Rectal smooth muscle tissue (tissue), 1 donor: ENCODE results near the gene PTBP2.
A peak's percentile ranks its signal among the peaks of the same experiment; 100 is the strongest.

Source experiments
- H3K27ac ChIP-seq: one replicate; pipeline ENCODE4 v1.7.0; 2013; ENCODE audit warnings: low read depth, low read length, inconsistent platforms
- H3K27me3 ChIP-seq: one replicate; pipeline ENCODE4 v1.7.0; 2013; ENCODE audit warnings: low read length; ENCODE audit not compliant: control insufficient read depth, insufficient read depth
- H3K36me3 ChIP-seq: one replicate; pipeline ENCODE4 v1.7.0; 2013; ENCODE audit warnings: low read length; ENCODE audit not compliant: control insufficient read depth, insufficient read depth
- H3K4me1 ChIP-seq: one replicate; pipeline ENCODE4 v1.7.0; 2013; ENCODE audit warnings: low read length; ENCODE audit not compliant: control insufficient read depth, insufficient read depth
- H3K4me3 ChIP-seq: one replicate; pipeline ENCODE4 v1.7.0; 2013; ENCODE audit warnings: low read length
- H3K9ac ChIP-seq: one replicate; pipeline ENCODE4 v1.7.0; 2013; ENCODE audit warnings: low read length

The PTBP2 gene, protein sequence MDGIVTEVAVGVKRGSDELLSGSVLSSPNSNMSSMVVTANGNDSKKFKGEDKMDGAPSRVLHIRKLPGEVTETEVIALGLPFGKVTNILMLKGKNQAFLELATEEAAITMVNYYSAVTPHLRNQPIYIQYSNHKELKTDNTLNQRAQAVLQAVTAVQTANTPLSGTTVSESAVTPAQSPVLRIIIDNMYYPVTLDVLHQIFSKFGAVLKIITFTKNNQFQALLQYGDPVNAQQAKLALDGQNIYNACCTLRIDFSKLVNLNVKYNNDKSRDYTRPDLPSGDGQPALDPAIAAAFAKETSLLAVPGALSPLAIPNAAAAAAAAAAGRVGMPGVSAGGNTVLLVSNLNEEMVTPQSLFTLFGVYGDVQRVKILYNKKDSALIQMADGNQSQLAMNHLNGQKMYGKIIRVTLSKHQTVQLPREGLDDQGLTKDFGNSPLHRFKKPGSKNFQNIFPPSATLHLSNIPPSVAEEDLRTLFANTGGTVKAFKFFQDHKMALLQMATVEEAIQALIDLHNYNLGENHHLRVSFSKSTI

DNA sequence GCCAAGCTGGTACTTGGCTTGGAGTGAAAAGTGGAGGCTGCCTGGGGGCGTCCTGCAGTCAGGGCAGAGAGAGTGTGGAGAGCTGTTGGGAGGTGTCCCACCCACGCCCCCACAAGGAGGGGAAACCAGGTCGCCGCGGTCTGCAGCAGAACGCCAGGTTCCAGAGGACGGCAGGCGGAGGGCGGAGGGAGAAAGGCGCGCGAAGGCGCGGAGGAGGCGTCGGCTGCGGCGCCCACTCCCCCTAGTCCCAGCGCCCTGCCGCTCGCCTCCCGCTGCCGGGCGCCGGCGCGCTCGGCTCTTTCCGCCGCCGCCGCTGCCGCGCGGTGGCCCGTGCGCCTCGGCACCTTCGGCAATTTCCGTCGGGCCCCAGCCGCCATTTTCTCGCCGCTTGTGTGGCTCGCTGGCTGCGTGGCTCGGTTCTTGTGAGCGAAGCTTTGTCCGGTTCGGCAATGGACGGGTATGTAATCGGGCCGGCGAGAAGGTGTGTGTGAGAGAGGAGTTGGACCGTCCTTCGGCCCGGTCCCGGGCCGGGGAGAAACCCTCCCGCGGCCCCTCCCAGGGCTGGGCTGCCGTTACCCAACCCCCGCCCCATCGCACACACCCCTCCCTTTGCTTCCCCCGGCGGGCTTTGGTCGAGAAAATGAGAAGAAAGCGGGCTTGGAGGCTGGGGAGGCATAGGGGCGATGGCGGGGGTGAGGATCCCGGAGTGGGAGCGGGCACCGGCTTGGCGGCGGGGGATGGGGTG, at the start of gene PTBP2:
Gene PTBP2, plus strand, starts transcription at position 369 of the 745 bp plus-strand sequence. Its CDS starts 81 bp downstream, at position 450.
- peak within 1 kb of the TSS; percentile 98 for H3K4me3 ChIP-seq
- H3K4me1 ChIP-seq, result peaks cover 10% of the 10 kb centered on the region
- peak within 1 kb of the TSS; percentile 99 for H3K27ac ChIP-seq
- peak within 1 kb of the TSS; percentile 97 for H3K9ac ChIP-seq
- H3K36me3 ChIP-seq, result peaks cover 3% of the 10 kb centered on the region
- H3K27me3 ChIP-seq, result no peaks in the 10 kb centered on the region

DNA sequence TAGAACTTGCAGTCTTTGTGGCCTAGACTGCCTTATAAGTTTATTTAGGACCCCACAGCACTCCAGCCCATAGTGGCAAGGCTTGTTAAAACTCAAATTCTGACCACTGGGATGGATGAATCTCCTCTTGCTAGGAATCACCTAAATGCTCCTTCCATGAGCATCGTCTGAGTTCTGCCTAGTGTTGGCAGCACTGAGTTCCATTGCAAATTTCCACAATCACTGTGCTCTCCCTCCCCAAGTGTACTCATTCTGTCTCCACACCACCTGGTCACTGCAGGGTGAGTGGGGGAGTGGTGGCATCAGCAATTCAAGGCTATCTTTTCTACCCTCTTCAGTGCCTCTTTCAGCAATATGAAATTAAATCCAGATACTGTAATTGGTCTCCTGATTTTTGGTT, 46.7 kb upstream of the PTBP2 start:
- no peaks in the 10 kb centered on the region for H3K4me1 ChIP-seq
- H3K27me3 ChIP-seq, result no peaks in the 10 kb centered on the region
- no peak overlapping the region for H3K4me3 ChIP-seq
- H3K27ac ChIP-seq, result no peak overlapping the region
- no peak overlapping the region for H3K9ac ChIP-seq
- H3K36me3 ChIP-seq, result no peaks in the 10 kb centered on the region

DNA sequence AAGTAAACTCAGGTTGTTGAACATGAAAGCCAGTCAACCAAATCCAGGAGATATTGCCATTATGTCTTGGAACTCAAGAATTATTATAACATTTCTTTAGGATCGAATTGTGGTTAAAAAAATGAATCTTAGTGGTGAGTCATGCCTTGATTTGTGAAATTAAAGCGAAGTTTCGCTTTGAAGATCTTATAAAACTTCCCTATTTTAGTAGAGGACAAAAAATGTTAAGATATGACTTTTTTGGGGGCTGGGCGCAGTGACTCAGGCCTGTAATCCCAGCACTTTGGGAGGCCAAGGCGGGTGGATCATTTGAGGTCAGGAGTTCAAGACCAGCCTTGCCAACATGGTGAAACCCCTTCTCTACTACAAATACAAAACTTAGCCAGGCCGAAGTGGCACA, 39.5 kb upstream of the PTBP2 start:
- Histone ChIP-seq H3K27ac (no peak overlapping the region), H3K4me3 (no peak overlapping the region), H3K9ac (no peak overlapping the region), H3K4me1 (peaks cover 5% of the 10 kb centered on the region), H3K36me3 (no peaks in the 10 kb centered on the region), H3K27me3 (no peaks in the 10 kb centered on the region)

DNA sequence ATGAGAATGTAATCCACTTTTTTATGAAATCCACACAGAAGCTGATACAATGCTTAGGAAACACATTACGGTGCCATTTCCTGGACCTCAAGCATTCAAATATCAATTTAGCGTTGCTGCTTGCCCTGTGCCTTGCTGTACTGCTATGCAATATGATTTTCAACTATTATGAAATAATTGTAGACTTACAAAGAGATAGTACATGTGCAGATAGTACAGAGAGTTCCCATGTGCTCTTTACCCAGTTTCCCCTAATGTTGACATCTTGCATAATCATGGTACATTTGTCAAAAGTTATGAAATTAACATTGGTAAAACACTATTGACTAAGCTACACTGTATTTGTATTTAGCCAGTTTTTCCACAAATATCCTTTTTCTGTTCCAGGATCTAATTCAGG, 37.7 kb upstream of the PTBP2 start:
- no peak overlapping the region for H3K9ac ChIP-seq
- no peaks in the 10 kb centered on the region for H3K27me3 ChIP-seq
- no peaks in the 10 kb centered on the region for H3K36me3 ChIP-seq
- H3K4me1 ChIP-seq, result peaks cover 5% of the 10 kb centered on the region
- H3K4me3 ChIP-seq, result no peak overlapping the region
- H3K27ac ChIP-seq, result no peak overlapping the region

DNA sequence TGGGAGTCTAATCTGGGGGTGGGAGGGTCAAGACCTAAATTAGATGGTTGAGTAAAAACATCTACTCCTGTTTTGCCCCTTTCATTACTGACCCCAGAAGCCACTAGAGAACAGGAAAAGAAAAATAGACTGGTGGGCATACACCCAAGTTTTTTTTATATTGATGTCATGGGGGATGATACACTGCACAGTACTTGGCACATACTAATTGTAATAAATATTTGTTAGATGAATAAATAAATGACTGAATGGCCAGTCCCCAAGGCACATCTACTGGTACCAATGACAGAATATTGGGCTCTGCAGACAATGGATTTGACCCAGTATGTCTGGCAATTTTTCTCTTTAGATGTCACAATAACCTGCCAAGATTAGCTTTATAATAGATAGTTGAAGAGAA, 36.8 kb upstream of the PTBP2 start:
- no peaks in the 10 kb centered on the region for H3K36me3 ChIP-seq
- H3K27ac ChIP-seq, result no peak overlapping the region
- no peak overlapping the region for H3K4me3 ChIP-seq
- peaks cover 5% of the 10 kb centered on the region for H3K4me1 ChIP-seq
- no peak overlapping the region for H3K9ac ChIP-seq
- no peaks in the 10 kb centered on the region for H3K27me3 ChIP-seq

DNA sequence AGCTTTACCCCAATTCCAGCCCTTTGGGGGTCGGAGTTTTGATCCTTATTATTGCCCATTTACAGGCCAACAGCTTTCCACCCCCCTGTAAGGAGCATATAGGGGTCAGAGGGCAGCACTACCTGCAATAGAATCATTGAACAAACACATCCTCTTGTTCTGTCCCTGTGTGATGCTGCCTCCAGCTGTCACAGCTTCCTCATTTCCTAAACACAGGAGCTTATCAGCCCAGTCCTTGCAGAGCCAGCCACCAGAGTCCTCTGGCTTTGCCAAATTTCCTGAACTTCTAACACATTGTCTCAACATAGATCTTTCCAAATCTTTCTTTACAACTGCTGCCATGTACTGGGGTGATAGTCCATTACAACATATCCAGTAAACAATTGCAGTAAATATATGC, 32.8 kb upstream of the PTBP2 start:
- no peak overlapping the region for H3K4me3 ChIP-seq
- H3K27ac ChIP-seq, result no peak overlapping the region
- no peak overlapping the region for H3K9ac ChIP-seq
- peaks cover 5% of the 10 kb centered on the region for H3K4me1 ChIP-seq
- H3K36me3 ChIP-seq, result no peaks in the 10 kb centered on the region
- no peaks in the 10 kb centered on the region for H3K27me3 ChIP-seq

DNA sequence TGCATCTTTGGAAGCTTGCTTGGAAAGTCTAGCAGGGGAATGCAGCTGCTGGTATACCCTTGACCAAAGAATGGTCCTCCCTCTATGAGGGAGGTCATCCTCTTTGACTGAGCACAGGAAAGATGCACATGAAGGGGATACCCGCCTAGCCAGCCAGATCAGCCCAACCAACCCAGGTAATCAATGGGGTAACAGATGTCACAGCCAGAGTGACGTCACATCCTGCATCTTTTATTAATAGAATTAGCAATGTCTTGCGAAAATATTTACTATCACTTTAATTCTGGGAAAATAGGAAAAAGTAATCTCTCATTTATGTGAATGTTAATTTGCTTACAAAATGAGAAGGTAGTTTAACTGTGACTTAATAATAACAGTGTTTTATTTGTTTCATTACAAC, 25.6 kb upstream of the PTBP2 start:
- H3K4me3 ChIP-seq, result no peak overlapping the region
- no peak overlapping the region for H3K9ac ChIP-seq
- H3K27ac ChIP-seq, result no peak overlapping the region
- no peaks in the 10 kb centered on the region for H3K4me1 ChIP-seq
- no peaks in the 10 kb centered on the region for H3K36me3 ChIP-seq
- H3K27me3 ChIP-seq, result no peaks in the 10 kb centered on the region

DNA sequence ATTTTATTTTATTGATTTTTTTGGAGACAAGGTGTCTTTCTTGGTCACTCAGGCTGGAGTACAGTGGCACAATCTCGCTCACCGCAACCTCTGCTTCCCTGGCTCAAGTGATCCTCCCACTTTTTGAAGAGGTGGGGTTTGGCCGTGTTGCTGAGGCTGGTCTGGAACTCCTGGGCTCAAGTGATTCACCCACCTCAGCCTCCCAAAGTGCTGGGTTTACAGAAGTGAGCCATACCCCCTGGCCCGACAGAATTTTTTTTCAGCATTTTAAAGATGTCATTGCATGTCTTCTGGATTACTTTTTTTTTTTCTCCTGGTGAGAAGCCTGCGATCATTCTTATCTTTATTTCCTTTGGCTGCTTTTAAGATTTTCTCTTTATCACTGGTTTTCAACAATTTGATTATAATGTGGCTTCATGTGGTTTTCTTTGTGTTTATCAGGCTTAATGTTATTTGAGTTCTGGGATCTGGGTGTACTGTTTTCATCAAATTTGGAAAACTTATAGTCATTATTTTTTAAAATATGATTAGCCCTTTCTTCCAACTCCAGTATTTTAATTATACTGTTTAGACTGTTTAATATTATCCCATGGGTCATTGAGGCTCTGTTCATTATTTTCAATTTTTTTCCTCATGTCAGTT, 23.1 kb upstream of the PTBP2 start:
- no peak overlapping the region for H3K9ac ChIP-seq
- no peaks in the 10 kb centered on the region for H3K36me3 ChIP-seq
- no peak overlapping the region for H3K27ac ChIP-seq
- H3K4me3 ChIP-seq, result no peak overlapping the region
- no peaks in the 10 kb centered on the region for H3K27me3 ChIP-seq
- no peaks in the 10 kb centered on the region for H3K4me1 ChIP-seq

DNA sequence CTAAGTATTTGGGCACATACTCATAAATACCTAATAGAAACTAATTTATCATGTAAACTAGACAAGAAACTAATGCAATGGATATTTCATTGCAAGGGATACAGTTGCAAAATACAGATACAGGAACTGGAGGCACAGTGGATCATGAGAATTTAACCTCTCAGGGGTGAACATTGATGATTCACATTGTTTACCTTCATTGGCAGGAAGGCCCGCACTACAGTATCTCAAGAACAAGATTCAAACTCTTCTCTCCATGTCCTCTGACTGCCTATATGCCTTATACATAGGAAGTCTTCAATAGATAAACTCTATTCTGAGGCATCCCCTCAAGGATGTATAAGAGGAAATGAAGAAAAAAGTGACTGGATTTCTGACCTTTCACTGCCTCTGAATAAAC, 18.4 kb upstream of the PTBP2 start:
- H3K36me3 ChIP-seq, result no peaks in the 10 kb centered on the region
- H3K9ac ChIP-seq, result no peak overlapping the region
- no peaks in the 10 kb centered on the region for H3K27me3 ChIP-seq
- H3K4me3 ChIP-seq, result no peak overlapping the region
- no peaks in the 10 kb centered on the region for H3K4me1 ChIP-seq
- H3K27ac ChIP-seq, result no peak overlapping the region

DNA sequence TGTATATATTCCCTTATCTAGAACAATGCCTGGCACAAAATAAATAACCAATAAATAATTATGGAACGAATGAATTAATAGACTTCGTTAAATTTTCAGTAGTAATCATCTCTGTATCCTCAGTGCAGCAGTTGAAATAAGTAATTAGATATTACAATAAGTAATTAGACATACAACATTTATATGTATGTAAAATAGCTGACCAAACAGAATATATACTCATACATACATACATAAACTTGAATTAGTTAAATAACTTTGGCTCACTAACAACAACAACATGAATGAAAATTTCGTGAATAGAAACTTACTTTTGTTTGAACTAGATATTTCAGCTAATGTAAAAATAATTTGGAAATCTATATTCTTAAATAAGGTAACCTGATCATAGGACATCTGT, 14.6 kb upstream of the PTBP2 start:
- H3K4me3 ChIP-seq, result no peak overlapping the region
- no peak overlapping the region for H3K27ac ChIP-seq
- no peaks in the 10 kb centered on the region for H3K4me1 ChIP-seq
- H3K9ac ChIP-seq, result no peak overlapping the region
- no peaks in the 10 kb centered on the region for H3K36me3 ChIP-seq
- no peaks in the 10 kb centered on the region for H3K27me3 ChIP-seq

DNA sequence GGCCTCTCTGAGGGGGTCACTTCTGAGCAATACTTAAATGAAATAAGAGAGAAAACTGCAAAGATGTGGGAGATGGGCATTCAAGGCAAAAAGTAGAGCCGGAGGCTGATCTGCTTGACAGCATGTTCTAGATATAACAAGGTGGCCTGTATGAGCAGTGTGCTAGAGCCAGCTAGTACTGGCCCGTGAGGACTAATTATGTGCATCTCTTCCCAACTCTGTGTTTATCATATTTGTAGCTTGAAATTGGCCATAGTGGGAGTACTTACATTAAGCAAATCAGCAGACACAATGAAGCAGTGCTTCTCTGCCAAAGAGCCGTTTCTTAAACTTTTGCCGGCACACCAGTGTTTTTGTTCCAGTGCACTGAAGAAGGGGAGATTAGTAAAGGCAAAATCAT, 13.1 kb upstream of the PTBP2 start:
- Histone ChIP-seq H3K4me1 (no peaks in the 10 kb centered on the region), H3K4me3 (no peak overlapping the region), H3K9ac (no peak overlapping the region), H3K36me3 (no peaks in the 10 kb centered on the region), H3K27ac (no peak overlapping the region), H3K27me3 (no peaks in the 10 kb centered on the region)

DNA sequence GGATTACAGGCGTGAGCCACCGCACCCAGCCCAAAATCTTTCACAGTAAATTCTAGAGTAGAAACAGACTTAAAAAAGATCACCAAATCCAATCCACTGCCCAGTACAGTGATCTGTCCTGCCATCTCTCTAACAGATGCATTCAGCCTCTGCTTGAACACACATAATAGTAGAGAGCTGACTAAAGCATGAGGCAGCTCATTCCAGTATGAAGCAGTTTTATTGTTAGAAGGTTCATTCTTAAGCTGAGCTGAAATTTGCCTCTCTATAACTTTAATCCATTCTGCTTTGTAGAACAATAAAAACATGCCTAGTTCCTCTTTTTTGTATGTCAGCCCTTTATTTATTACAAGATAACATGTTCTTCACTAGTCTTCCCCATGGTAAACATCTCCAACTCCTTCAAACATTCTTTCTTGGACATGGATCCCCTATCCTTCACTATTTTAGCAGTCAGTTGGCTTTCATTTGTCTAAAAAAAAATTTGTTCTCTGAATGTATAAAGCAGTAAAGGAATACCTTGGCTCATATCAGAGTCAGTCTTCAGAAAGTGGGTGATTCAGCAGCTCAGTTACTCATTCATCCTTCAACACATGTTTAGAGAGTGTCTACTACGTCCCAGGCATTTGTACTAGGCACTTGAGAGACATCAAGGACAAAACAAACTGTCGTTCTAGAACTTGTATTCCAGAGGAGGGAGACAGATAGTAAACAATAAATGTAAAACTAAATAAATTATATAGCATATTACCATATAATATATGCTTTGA, 10.7 kb upstream of the PTBP2 start:
- no peak overlapping the region for H3K4me3 ChIP-seq
- H3K4me1 ChIP-seq, result no peaks in the 10 kb centered on the region
- no peaks in the 10 kb centered on the region for H3K36me3 ChIP-seq
- no peak overlapping the region for H3K27ac ChIP-seq
- no peak overlapping the region for H3K9ac ChIP-seq
- no peaks in the 10 kb centered on the region for H3K27me3 ChIP-seq
